Measurements from ENCODE around the gene RBBP4.

DNA sequence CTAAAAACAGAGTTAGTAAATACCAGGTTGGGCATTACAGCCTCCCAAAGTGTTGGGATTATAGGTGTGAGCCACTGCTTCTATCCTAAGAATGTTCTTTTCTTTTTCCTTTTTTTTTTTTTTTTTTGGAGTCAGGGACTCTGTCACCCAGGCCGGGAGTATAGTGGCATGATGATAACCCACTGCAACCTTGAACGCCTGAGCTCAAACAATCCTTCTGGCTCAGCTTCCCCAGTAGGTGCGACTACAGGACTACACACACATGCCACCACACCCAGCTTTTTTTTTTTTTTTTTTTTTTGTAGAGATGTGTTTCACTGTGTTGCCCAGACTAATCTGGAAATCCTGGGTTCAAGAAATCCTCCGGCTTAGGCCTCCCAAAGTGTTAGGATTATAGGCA is 6.6 kb upstream of the RBBP4 start:
- TF ChIP-seq, protein P1, sequence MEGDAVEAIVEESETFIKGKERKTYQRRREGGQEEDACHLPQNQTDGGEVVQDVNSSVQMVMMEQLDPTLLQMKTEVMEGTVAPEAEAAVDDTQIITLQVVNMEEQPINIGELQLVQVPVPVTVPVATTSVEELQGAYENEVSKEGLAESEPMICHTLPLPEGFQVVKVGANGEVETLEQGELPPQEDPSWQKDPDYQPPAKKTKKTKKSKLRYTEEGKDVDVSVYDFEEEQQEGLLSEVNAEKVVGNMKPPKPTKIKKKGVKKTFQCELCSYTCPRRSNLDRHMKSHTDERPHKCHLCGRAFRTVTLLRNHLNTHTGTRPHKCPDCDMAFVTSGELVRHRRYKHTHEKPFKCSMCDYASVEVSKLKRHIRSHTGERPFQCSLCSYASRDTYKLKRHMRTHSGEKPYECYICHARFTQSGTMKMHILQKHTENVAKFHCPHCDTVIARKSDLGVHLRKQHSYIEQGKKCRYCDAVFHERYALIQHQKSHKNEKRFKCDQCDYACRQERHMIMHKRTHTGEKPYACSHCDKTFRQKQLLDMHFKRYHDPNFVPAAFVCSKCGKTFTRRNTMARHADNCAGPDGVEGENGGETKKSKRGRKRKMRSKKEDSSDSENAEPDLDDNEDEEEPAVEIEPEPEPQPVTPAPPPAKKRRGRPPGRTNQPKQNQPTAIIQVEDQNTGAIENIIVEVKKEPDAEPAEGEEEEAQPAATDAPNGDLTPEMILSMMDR (IDR thresholded peaks at IDR 0.05; ENCODE audit: insufficient read depth, low read depth, low read length): no peak
- TF ChIP-seq EZH2 (IDR thresholded peaks at IDR 0.05; ENCODE audit: insufficient read depth, low read length): no peak
